Lower lobe of right lung (tissue), 2 donors: ENCODE data around the gene ALDH2. TPM values are rescaled to one million over a fixed set of nuclear protein-coding genes. Genes with fewer than 3 reads are reported as not detected.
A peak's percentile ranks its signal among the peaks of the same experiment; 100 is the strongest.

Source experiments
- ATAC-seq, 2 donors: fragments of 200-7000 bp; cut with Tn5 transposase; one replicate each; pipeline ENCODE4 v1.9.1; 2020 to 2022; ENCODE audit warnings: mild to moderate bottlenecking in 2 of 2, moderate library complexity in 2 of 2
- DNase-seq: peaks from one replicate; pipeline ENCODE4 v3.0.0-alpha.2; 2020
- H3K27ac ChIP-seq: fragments of 200-600 bp; one replicate; pipeline ENCODE4 v1.8.0; 2022
- H3K27me3 ChIP-seq: fragments of 200-600 bp; one replicate; pipeline ENCODE4 v1.8.0; 2022; ENCODE audit warnings: low read depth
- H3K36me3 ChIP-seq: fragments of 200-600 bp; one replicate; pipeline ENCODE4 v1.8.0; 2022; ENCODE audit warnings: mild to moderate bottlenecking
- H3K4me1 ChIP-seq: fragments of 200-600 bp; one replicate; pipeline ENCODE4 v1.8.0; 2022
- H3K4me3 ChIP-seq: fragments of 200-600 bp; one replicate; pipeline ENCODE4 v1.8.0; 2022; ENCODE audit warnings: mild to moderate bottlenecking
- H3K9me3 ChIP-seq: fragments of 200-600 bp; one replicate; pipeline ENCODE4 v1.8.0; 2022
- CTCF ChIP-seq: fragments of 200-600 bp; IDR thresholded peaks from one replicate; pipeline ENCODE4 v1.8.0; 2022; ENCODE audit warnings: antibody characterized with exemption, mild to moderate bottlenecking
- intact Hi-C: fragments of 100-400 bp; cut with DNase I; formaldehyde crosslinking; loops from one replicate; pipeline ENCODE4 v1.11.0; 2022
- total RNA-seq: library from RNA; stranded (reverse); fragmentation: NEBNext Ultra II Directional; extraction: Animal tissue kit (Norgen Biotek cat#: 25700); gene quantifications from one replicate; pipeline ENCODE4 v1.2.1, GENCODE V29; 2021
- donor health status: DM: no; HTN: yes; CAD: no; lungs with severe emphysema.

The ALDH2 gene
- total RNA-seq, 1 donor from 2014 or later, result 499 TPM

- TF ChIP-seq CTCF, result no peak
- Histone ChIP-seq H3K27me3 (no peaks in the 10 kb centered on the region), H3K36me3 (peaks cover 7% of the 10 kb centered on the region), H3K4me3 (peak overlapping the region; percentile 91), H3K4me1 (peaks cover 69% of the 10 kb centered on the region), H3K9me3 (no peaks in the 10 kb centered on the region), H3K27ac (peak overlapping the region; percentile 96)
- intact Hi-C loops, result no loop called here
- ATAC-seq, result no peak
- DNase-seq, result no peak
Measured at GRCh38 chr12:111768159-111768895, 1.6 kb downstream of the ALDH2 start.

- no peak for TF ChIP-seq CTCF
- intact Hi-C loops, result no loop called here
- no peak for ATAC-seq
- Histone ChIP-seq H3K27me3 (no peaks in the 10 kb centered on the region), H3K36me3 (peaks cover 7% of the 10 kb centered on the region), H3K9me3 (no peaks in the 10 kb centered on the region), H3K4me1 (peaks cover 82% of the 10 kb centered on the region), H3K4me3 (peak overlapping the region; percentile 91), H3K27ac (peak overlapping the region; percentile 95)
- DNase-seq, result no peak
Measured at GRCh38 chr12:111769599-111769998, 2.9 kb downstream of the ALDH2 start.

DNA sequence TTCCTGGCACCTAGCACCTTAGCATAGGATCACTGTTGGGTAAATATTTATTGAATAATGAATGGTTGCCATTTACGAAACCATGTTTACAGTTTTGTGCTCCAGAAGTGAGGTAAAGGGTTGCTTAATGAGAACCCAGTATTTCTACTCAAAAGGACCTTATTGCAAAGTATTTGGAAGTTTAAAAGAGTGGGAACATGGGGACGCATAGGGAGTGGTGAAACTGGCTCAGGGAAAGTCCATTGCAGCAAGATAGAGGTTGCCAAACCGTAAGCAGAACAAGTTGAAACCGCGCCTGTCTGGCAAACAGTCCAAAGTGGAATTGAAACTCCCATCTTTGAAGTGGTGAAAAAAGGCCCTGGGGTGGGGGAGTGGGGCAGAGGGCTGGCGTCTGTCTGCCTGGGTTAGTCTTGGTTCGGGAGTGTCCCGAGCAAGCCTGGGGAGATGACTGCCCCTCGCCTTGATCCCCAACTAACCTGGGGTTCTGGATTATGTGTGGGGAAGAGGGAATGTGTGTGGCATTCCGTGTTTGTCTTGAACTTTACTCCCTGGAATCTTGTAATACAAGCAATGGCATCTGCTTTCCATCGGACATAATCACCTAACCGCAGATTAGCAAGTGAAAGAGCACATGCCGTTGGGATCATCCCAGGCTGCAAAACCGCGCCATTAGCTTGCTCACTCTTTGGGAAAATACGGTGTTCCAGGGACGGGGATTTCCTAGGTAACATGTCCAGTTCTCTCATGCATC lies 7.2 kb downstream of the ALDH2 start:
- DNase-seq (peak; percentile 81), ATAC-seq (peak; percentile 68 to 76)

GRCh38 chr12:111775205-111776193 lies 8.8 kb downstream of the ALDH2 start:
- DNase-seq, result peak; percentile 94
- no peak for TF ChIP-seq CTCF
- intact Hi-C loops, result no loop called here

More for the DNA sequence above, 7.2 kb downstream of the ALDH2 start:
- H3K36me3 ChIP-seq, result peaks cover 7% of the 10 kb centered on the region
- H3K4me3 ChIP-seq, result peak overlapping the region; percentile 32
- intact Hi-C loops, result no loop called here
- H3K4me1 ChIP-seq, result peaks cover 99% of the 10 kb centered on the region
- TF ChIP-seq CTCF, result no peak
- no peaks in the 10 kb centered on the region for H3K27me3 ChIP-seq
- H3K9me3 ChIP-seq, result no peaks in the 10 kb centered on the region
- peak overlapping the region; percentile 95 for H3K27ac ChIP-seq

GRCh38 chr12:111776836-111777344 lies 10.2 kb downstream of the ALDH2 start:
- H3K9me3 ChIP-seq, result no peaks in the 10 kb centered on the region
- peaks cover 21% of the 10 kb centered on the region for H3K36me3 ChIP-seq
- no peak for TF ChIP-seq CTCF
- no peaks in the 10 kb centered on the region for H3K27me3 ChIP-seq
- peak overlapping the region; percentile 12 for H3K4me3 ChIP-seq
- peak overlapping the region; percentile 95 for H3K27ac ChIP-seq
- intact Hi-C loops, result no loop called here
- no peak for ATAC-seq
- peaks cover 87% of the 10 kb centered on the region for H3K4me1 ChIP-seq
- no peak for DNase-seq

More at GRCh38 chr12:111775205-111776193, 8.8 kb downstream of the ALDH2 start:
- peak overlapping the region; percentile 32 for H3K4me3 ChIP-seq
- H3K27ac ChIP-seq, result peak overlapping the region; percentile 95
- H3K9me3 ChIP-seq, result no peaks in the 10 kb centered on the region
- H3K4me1 ChIP-seq, result peaks cover 99% of the 10 kb centered on the region
- no peaks in the 10 kb centered on the region for H3K27me3 ChIP-seq
- peaks cover 8% of the 10 kb centered on the region for H3K36me3 ChIP-seq
- peak; percentile 78 to 84 for ATAC-seq
